ENCODE measurements around the gene CLDN17.

CLDN17 gene

DNA sequence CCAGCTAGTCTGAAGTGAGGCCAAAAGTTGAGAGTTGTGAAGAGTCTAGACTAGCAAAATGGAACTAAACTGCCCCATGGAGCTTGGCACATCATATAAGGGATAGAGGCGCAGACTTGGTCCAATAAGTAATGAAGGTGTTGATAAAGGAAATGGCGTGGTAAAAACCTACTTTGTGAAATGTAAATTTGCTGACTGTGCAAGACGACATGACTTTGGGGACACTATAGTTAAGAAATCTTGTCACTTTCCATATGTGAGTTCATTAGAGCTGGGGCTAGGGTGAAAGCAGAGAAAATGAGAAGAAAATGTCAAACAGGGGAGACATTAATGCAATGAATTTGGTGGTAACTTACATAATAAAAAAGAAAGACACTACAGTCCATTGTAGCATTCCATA lies 50.1 kb downstream of the CLDN17 start:
- no peak for DNase-seq

All from EL (cell line).